GM18517 (cell line): ENCODE measurements around the gene ASPSCR1.

ENCODE experiments used
- ATAC-seq: cut with Tn5 transposase; IDR thresholded peaks from one replicate; pipeline ENCODE4 v1.9.1; 2021; ENCODE audit warnings: mild to moderate bottlenecking, moderate library complexity; ENCODE audit not compliant: unreplicated experiment

Gene ASPSCR1

GRCh38 chr17:82021107-82021899 lies 43.9 kb downstream of the ASPSCR1 start:
- ATAC-seq, result no peak

- ATAC-seq, result no peak
Observed at GRCh38 chr17:82021900-82022309, 44.5 kb downstream of the ASPSCR1 start.

- ATAC-seq, result peak; percentile 14
Observed at GRCh38 chr17:82022310-82022980, 45.0 kb downstream of the ASPSCR1 start, which contains the start of gene CENPX. TSS of gene CENPX (minus strand) at chr17:82022878. CDS start at chr17:82022861, 17 bp downstream.

- ATAC-seq, result peak; percentile 85
Observed at GRCh38 chr17:82022981-82023446, 45.6 kb downstream of the ASPSCR1 start, which contains the start of gene LRRC45. TSS of gene LRRC45 (plus strand) at chr17:82023305. CDS start at chr17:82023644, 339 bp downstream.

GRCh38 chr17:82023447-82024241 lies 46.2 kb downstream of the ASPSCR1 start:
- peak; percentile 13 for ATAC-seq

GRCh38 chr17:82024859-82025258 lies 47.4 kb downstream of the ASPSCR1 start:
- no peak for ATAC-seq

- ATAC-seq, result no peak
Observed at GRCh38 chr17:82025401-82026107, 48.1 kb downstream of the ASPSCR1 start.

- ATAC-seq, result no peak
Observed at GRCh38 chr17:82028246-82028645, 50.8 kb downstream of the ASPSCR1 start.

GRCh38 chr17:82028966-82029365 lies 51.5 kb downstream of the ASPSCR1 start:
- no peak for ATAC-seq

- no peak for ATAC-seq
Observed at GRCh38 chr17:82029391-82029790, 52.0 kb downstream of the ASPSCR1 start.

- ATAC-seq, result no peak
Observed at GRCh38 chr17:82029990-82030469, 52.6 kb downstream of the ASPSCR1 start.

- ATAC-seq, result no peak
Observed at GRCh38 chr17:82030470-82031302, 53.3 kb downstream of the ASPSCR1 start.

- ATAC-seq, result no peak
Observed at GRCh38 chr17:82031303-82031884, 54.0 kb downstream of the ASPSCR1 start, which contains the start of gene RAC3. TSS of gene RAC3 (plus strand) at chr17:82031678. CDS start at chr17:82031762, 84 bp downstream.

GRCh38 chr17:82031885-82032627 lies 54.6 kb downstream of the ASPSCR1 start:
- no peak for ATAC-seq

GRCh38 chr17:82033359-82034085 lies 56.1 kb downstream of the ASPSCR1 start:
- ATAC-seq, result no peak

GRCh38 chr17:82034371-82035011 lies 57.1 kb downstream of the ASPSCR1 start:
- no peak for ATAC-seq

- ATAC-seq, result no peak
Observed at GRCh38 chr17:82035488-82035887, 58.1 kb downstream of the ASPSCR1 start.
